KMS-11 (cell line): ENCODE results near the gene CRADD.

Experiments used
- H2AFZ ChIP-seq: fragments of 200-600 bp; sonication (generic); 2 replicates; pipeline ENCODE4 v1.6.1; 2016; ENCODE audit warnings: antibody characterized with exemption, mixed run types, low read depth
- H3K27ac ChIP-seq: fragments of 200-600 bp; sonication (generic); 2 replicates; pipeline ENCODE4 v1.6.1; 2016; ENCODE audit warnings: mild to moderate bottlenecking, mixed run types
- H3K27me3 ChIP-seq: fragments of 200-600 bp; sonication (generic); 2 replicates; pipeline ENCODE4 v1.6.1; 2017; ENCODE audit warnings: mild to moderate bottlenecking, low read depth, mixed run types, moderate library complexity; ENCODE audit not compliant: insufficient read depth
- H3K36me3 ChIP-seq: fragments of 200-600 bp; sonication (generic); 2 replicates; pipeline ENCODE4 v1.6.1; 2017; ENCODE audit warnings: mild to moderate bottlenecking, mixed run types; ENCODE audit not compliant: insufficient read depth
- H3K4me1 ChIP-seq: fragments of 200-600 bp; sonication (generic); 2 replicates; pipeline ENCODE4 v1.6.1; 2016; ENCODE audit warnings: mild to moderate bottlenecking, low read depth, mixed run types; ENCODE audit not compliant: poor library complexity, severe bottlenecking
- H3K4me2 ChIP-seq: fragments of 200-600 bp; sonication (generic); 2 replicates; pipeline ENCODE4 v1.7.0; 2016; ENCODE audit warnings: mild to moderate bottlenecking, mixed run types
- H3K4me3 ChIP-seq: fragments of 200-600 bp; sonication (generic); IDR thresholded peaks from 2 replicates; pipeline ENCODE4 v1.6.1; 2017; ENCODE audit warnings: low read depth, low read length, mixed read lengths; ENCODE audit not compliant: insufficient read depth
- H3K79me2 ChIP-seq: fragments of 200-600 bp; sonication (generic); 2 replicates; pipeline ENCODE4 v1.6.1; 2016; ENCODE audit warnings: low read depth, mixed run types; ENCODE audit not compliant: insufficient read depth
- H3K9ac ChIP-seq: fragments of 200-600 bp; sonication (generic); 2 replicates; pipeline ENCODE4 v1.6.1; 2016; ENCODE audit warnings: mild to moderate bottlenecking, mixed run types
- H4K20me1 ChIP-seq: fragments of 200-600 bp; sonication (generic); 2 replicates; pipeline ENCODE4 v1.6.1; 2016; ENCODE audit warnings: mild to moderate bottlenecking, mixed run types; ENCODE audit not compliant: insufficient read depth
- CTCF ChIP-seq: fragments of 200-600 bp; sonication (generic); conservative IDR thresholded peaks from 2 replicates; pipeline ENCODE4 v1.6.1; 2017; ENCODE audit warnings: low read depth, mild to moderate bottlenecking, antibody characterized with exemption, low read length, moderate library complexity, mixed read lengths

The CRADD gene

GRCh38 chr12:93670104-93670503, 7.1 kb upstream of the CRADD start:
- Histone ChIP-seq H3K27me3 (no peaks in the 10 kb centered on the region), H4K20me1 (no peaks in the 10 kb centered on the region), H3K27ac (no peak overlapping the region), H2AFZ (no peak overlapping the region), H3K4me3 (no peak overlapping the region), H3K4me2 (no peak overlapping the region), H3K9ac (no peak overlapping the region), H3K4me1 (peaks cover 21% of the 10 kb centered on the region), H3K79me2 (no peaks in the 10 kb centered on the region), H3K36me3 (no peaks in the 10 kb centered on the region)
- TF ChIP-seq CTCF, result no peak

- Histone ChIP-seq H3K4me2 (no peak overlapping the region), H3K4me3 (no peak overlapping the region), H3K9ac (no peak overlapping the region), H3K27me3 (no peaks in the 10 kb centered on the region), H3K4me1 (peaks cover 21% of the 10 kb centered on the region), H4K20me1 (no peaks in the 10 kb centered on the region), H3K79me2 (no peaks in the 10 kb centered on the region), H2AFZ (no peak overlapping the region), H3K36me3 (no peaks in the 10 kb centered on the region), H3K27ac (no peak overlapping the region)
- TF ChIP-seq CTCF, result no peak
These were observed 6.1 kb upstream of the CRADD start for GRCh38 chr12:93671044-93671443.

GRCh38 chr12:93673084-93673483, 4.1 kb upstream of the CRADD start:
- no peak overlapping the region for H2AFZ ChIP-seq
- peaks cover 30% of the 10 kb centered on the region for H3K4me1 ChIP-seq
- no peak overlapping the region for H3K4me3 ChIP-seq
- H3K27me3 ChIP-seq, result no peaks in the 10 kb centered on the region
- H3K27ac ChIP-seq, result no peak overlapping the region
- no peaks in the 10 kb centered on the region for H3K79me2 ChIP-seq
- TF ChIP-seq CTCF, result no peak
- no peaks in the 10 kb centered on the region for H3K36me3 ChIP-seq
- H3K4me2 ChIP-seq, result peak overlapping the region; percentile 25
- H4K20me1 ChIP-seq, result no peaks in the 10 kb centered on the region
- H3K9ac ChIP-seq, result no peak overlapping the region

- Histone ChIP-seq H3K4me1 (peaks cover 35% of the 10 kb centered on the region), H3K9ac (no peak overlapping the region), H2AFZ (no peak overlapping the region), H3K4me2 (no peak overlapping the region), H3K27me3 (no peaks in the 10 kb centered on the region), H4K20me1 (no peaks in the 10 kb centered on the region), H3K36me3 (no peaks in the 10 kb centered on the region), H3K27ac (no peak overlapping the region), H3K4me3 (no peak overlapping the region), H3K79me2 (no peaks in the 10 kb centered on the region)
- TF ChIP-seq CTCF, result no peak
These were observed 2.8 kb upstream of the CRADD start for GRCh38 chr12:93674386-93674785.
